Nephron (organoid): Measurements from ENCODE around the gene RAB40A.
A peak's percentile ranks its signal among the peaks of the same experiment; 100 is the strongest.

Source experiments
- H3K27ac Mint-ChIP-seq, 3 experiments: 2 replicates each; pipeline ENCODE4 v1.8.0; 2020; ENCODE audit warnings: mixed read lengths in 3 of 3, mild to moderate bottlenecking in 2 of 3, moderate library complexity in 1 of 3
- H3K27me3 Mint-ChIP-seq: 2 replicates; pipeline ENCODE4 v1.8.0; 2021; ENCODE audit warnings: low read depth, mild to moderate bottlenecking, moderate library complexity, mixed read lengths
- H3K36me3 Mint-ChIP-seq: 2 replicates; pipeline ENCODE4 v1.8.0; 2020; ENCODE audit warnings: low read depth, mixed read lengths
- H3K4me1 Mint-ChIP-seq: 2 replicates; pipeline ENCODE4 v1.8.0; 2020; ENCODE audit warnings: mixed read lengths
- H3K4me3 Mint-ChIP-seq, 3 experiments: 2 replicates each; pipeline ENCODE4 v1.8.0; 2020; ENCODE audit warnings: mild to moderate bottlenecking in 3 of 3, mixed read lengths in 3 of 3, moderate library complexity in 2 of 3
- H3K9me3 Mint-ChIP-seq: 2 replicates; pipeline ENCODE4 v1.8.0; 2020; ENCODE audit warnings: mixed read lengths
- TF ChIP-seq, protein P1 (sequence below), 3 experiments: fragments of 200-600 bp; sonication (generic); IDR thresholded peaks; one replicate each; pipeline ENCODE4 v1.5.0; 2021; ENCODE audit warnings: antibody characterized with exemption in 3 of 3; ENCODE audit not compliant: unreplicated experiment in 3 of 3

RAB40A gene

DNA sequence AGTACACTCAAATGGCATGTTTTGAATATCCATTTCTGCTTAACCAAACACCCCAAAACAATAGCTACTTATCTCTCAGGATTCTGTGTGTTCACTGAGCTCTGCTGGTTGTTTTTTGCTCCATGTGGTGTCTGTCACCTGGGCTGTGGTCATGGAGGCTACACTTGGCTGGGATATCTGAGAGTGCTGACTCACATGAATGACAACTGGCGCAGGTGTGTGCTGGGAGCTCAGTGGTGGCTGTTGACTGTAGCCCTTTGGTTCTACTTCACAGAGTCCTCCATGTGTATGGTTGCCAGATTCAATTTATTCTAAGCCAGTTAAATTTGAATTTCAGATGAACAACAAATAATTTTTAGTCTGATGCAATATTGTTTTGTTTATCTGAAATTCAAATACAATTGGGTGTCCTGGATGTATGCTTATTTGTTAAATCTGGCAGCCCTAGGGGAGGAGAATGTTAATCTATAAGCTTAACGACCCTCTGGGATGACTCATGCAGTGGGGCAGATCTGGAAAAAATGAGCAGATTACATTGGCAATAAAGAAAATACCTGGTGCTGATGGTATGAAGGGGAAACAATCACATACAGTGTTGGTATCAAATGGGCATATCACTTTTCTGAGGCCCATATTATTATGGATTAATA lies 37.8 kb upstream of the RAB40A start:
- Mint-ChIP-seq H3K9me3 (no peaks in the 10 kb centered on the region), H3K27me3 (peaks cover 8% of the 10 kb centered on the region), H3K27ac (no peak overlapping the region), H3K4me1 (peaks cover 5% of the 10 kb centered on the region), H3K36me3 (no peaks in the 10 kb centered on the region), H3K4me3 (no peak overlapping the region)
- TF ChIP-seq, protein P1, sequence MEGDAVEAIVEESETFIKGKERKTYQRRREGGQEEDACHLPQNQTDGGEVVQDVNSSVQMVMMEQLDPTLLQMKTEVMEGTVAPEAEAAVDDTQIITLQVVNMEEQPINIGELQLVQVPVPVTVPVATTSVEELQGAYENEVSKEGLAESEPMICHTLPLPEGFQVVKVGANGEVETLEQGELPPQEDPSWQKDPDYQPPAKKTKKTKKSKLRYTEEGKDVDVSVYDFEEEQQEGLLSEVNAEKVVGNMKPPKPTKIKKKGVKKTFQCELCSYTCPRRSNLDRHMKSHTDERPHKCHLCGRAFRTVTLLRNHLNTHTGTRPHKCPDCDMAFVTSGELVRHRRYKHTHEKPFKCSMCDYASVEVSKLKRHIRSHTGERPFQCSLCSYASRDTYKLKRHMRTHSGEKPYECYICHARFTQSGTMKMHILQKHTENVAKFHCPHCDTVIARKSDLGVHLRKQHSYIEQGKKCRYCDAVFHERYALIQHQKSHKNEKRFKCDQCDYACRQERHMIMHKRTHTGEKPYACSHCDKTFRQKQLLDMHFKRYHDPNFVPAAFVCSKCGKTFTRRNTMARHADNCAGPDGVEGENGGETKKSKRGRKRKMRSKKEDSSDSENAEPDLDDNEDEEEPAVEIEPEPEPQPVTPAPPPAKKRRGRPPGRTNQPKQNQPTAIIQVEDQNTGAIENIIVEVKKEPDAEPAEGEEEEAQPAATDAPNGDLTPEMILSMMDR (IDR thresholded peaks at IDR 0.05; ENCODE audit: unreplicated experiment in 3 of 3) = no peak

DNA sequence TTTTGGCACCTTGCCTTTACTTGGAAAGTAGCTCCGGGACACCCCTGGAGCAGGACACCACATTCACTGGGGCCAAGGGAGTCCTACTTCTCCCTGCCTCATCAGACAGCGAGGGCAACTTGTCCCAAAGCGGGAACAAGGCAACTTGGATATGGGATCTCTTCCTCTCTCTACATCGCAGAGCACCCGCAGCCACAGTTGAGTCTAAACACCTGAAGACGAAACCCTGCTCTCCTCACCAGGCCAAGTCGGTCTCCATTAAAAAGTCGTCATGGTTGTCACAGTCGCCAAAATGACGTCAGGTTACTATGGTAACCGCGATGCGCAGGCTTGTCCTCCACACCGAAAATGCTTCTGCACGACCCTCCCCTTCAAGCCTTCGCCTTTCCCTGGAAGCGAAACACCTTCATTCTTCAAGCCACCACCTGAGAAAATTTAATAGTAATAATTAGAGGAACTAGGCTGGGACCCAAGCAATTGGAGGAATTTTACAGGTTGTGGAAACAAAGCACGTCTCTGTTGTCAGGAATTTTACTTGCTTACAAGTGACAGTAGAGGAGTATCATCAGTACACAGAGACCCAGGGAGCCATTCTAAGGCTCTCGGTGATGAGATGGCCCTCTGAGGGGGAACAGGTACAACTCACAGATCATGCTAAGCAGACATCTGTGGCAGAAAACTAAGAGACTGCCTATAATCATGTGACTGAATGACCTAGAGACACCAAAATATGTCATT lies 35.6 kb upstream of the RAB40A start:
- Mint-ChIP-seq H3K36me3 (no peaks in the 10 kb centered on the region), H3K27me3 (peaks cover 3% of the 10 kb centered on the region), H3K27ac (peak overlapping the region; percentile 71 to 83 (median 82)), H3K4me1 (peaks cover 5% of the 10 kb centered on the region), H3K4me3 (peak overlapping the region; percentile 87 to 95 (median 93)), H3K9me3 (peaks cover 3% of the 10 kb centered on the region)
- TF ChIP-seq, protein P1 (IDR thresholded peaks at IDR 0.05; ENCODE audit: unreplicated experiment in 3 of 3) = no peak

DNA sequence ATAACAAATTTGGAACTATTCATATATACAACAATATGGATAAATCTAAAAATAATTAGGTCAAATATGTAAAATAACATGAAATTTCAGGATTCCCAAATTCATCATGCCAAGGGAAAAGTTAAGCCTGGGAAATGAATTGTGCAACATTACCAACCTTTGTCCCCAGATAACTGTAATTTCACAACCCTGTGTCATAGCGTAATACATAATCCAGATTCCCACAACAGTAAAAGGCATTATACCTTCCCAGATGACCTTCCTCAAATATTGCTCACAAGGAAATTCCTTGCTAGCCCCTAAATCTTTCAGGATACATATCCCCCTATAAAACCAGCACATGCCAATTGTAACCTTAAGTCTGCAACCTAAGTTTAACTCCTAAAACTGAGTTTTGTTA lies 32.9 kb upstream of the RAB40A start:
- Mint-ChIP-seq H3K4me1 (peaks cover 5% of the 10 kb centered on the region), H3K36me3 (no peaks in the 10 kb centered on the region)

DNA sequence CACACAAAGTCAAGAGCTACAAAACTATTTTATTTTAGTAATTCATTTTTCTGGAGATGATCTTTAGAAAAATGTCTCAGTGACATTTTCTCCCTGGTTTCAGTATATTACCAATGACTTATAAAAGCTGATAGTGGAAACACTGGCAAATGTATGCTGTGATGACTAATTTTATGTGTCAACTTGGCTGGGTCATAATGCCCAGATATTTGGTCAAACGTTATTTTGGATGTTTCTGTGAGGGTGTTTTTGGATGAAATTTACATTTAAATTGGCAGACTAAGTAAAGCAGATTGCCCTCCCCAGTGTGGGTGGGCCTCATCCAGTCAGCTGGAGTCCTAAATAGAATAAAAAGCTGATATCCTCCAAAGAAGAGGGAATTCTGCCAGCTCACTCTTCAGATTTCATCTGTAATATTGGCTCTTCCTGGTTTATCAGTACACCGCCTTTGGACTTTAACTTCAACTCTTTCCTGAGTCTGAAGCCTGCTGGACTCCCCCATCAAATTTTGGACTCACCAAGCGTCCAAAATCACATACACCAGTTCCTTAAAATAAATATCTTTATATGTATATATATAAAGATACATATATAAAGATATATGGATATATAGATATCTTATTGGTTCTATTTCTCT lies 31.2 kb upstream of the RAB40A start:
- no peak overlapping the region for H3K4me3 Mint-ChIP-seq
- peaks cover 3% of the 10 kb centered on the region for H3K27me3 Mint-ChIP-seq
- no peak overlapping the region for H3K27ac Mint-ChIP-seq
- peaks cover 8% of the 10 kb centered on the region for H3K9me3 Mint-ChIP-seq
- TF ChIP-seq, protein P1 (IDR thresholded peaks at IDR 0.05; ENCODE audit: unreplicated experiment in 3 of 3) = no peak
- no peaks in the 10 kb centered on the region for H3K36me3 Mint-ChIP-seq
- H3K4me1 Mint-ChIP-seq = peaks cover 5% of the 10 kb centered on the region

More for the DNA sequence above, 32.9 kb upstream of the RAB40A start:
- Mint-ChIP-seq H3K9me3 (peaks cover 6% of the 10 kb centered on the region), H3K27ac (no peak overlapping the region), H3K4me3 (no peak overlapping the region), H3K27me3 (peaks cover 3% of the 10 kb centered on the region)
- TF ChIP-seq, protein P1 (IDR thresholded peaks at IDR 0.05; ENCODE audit: unreplicated experiment in 3 of 3) = no peak

DNA sequence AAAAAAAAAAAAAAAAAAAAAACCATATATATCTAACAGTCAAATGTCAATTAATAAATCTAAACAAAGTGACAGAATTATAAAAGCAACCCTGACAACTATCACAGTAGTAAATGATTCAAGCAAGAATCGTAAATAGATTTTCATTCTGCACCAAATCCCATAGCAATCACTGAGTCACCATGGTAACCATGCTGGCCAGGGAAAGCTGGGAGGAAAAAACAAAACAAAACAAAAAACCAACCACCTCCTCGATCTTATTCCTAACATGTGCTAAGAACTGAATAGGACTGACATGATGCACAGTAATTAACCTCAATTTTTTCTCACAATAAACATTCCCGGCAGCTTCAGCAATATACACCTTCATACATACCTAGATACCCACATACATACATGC lies 30.6 kb upstream of the RAB40A start:
- TF ChIP-seq, protein P1 (IDR thresholded peaks at IDR 0.05; ENCODE audit: unreplicated experiment in 3 of 3) = no peak
- Mint-ChIP-seq H3K36me3 (no peaks in the 10 kb centered on the region), H3K27me3 (no peaks in the 10 kb centered on the region), H3K4me1 (peaks cover 4% of the 10 kb centered on the region), H3K9me3 (peaks cover 8% of the 10 kb centered on the region), H3K27ac (no peak overlapping the region), H3K4me3 (no peak overlapping the region)
